Tibial nerve (tissue), 4 donors: ENCODE results near the gene KCNK1. TPM values are rescaled to one million over a fixed set of nuclear protein-coding genes. Genes with fewer than 3 reads are reported as not detected.

Source experiments
- DNase-seq, 2 donors: peaks; one replicate each; pipeline ENCODE4 v3.0.0-alpha.2; 2019; ENCODE audit warnings: low spot score in 2 of 2
- H3K27ac ChIP-seq, 4 donors: fragments of 200-600 bp; sonication (generic) in 3 of 4; one replicate each; pipeline ENCODE4 v1.5.1; 2017 to 2019; ENCODE audit warnings: mild to moderate bottlenecking in 1 of 4
- H3K27me3 ChIP-seq, 2 donors: fragments of 200-600 bp; sonication (generic) in 1 of 2; one replicate each; pipeline versions ENCODE4 v1.5.1 to v1.6.0; 2017 to 2019
- H3K36me3 ChIP-seq, 3 donors: fragments of 200-600 bp; sonication (generic); one replicate each; pipeline ENCODE4 v1.5.1; 2018 to 2019
- H3K4me1 ChIP-seq, 4 donors: fragments of 200-600 bp; sonication (generic) in 3 of 4; one replicate each; pipeline ENCODE4 v1.5.1; 2017 to 2019
- H3K4me3 ChIP-seq, 4 donors: fragments of 200-600 bp; sonication (generic) in 3 of 4; one replicate each; pipeline ENCODE4 v1.5.1; 2017 to 2019; ENCODE audit warnings: mild to moderate bottlenecking in 1 of 4, moderate library complexity in 1 of 4
- H3K9me3 ChIP-seq, 4 donors: fragments of 200-600 bp; sonication (generic) in 3 of 4; one replicate each; pipeline ENCODE4 v1.5.1; 2017 to 2019
- CTCF ChIP-seq, 5 experiments: fragments of 200-600 bp in 3 of 5; fragments of 450-650 bp in 2 of 5; sonication (generic) in 3 of 5; IDR thresholded peaks; one replicate each; pipeline ENCODE4 v1.5.1; 2016 to 2019; ENCODE audit warnings: antibody characterized with exemption in 5 of 5, mild to moderate bottlenecking in 3 of 5, moderate library complexity in 2 of 5
- EP300 ChIP-seq, 2 donors: sonication (generic); formaldehyde crosslinking; IDR thresholded peaks; one replicate each; pipeline ENCODE4 v1.6.1; 2017; ENCODE audit warnings: antibody characterized with exemption in 2 of 2, mild to moderate bottlenecking in 1 of 2
- POLR2A ChIP-seq, 2 donors: fragments of 450-650 bp; IDR thresholded peaks; one replicate each; pipeline ENCODE4 v1.6.1; 2017; ENCODE audit warnings: antibody characterized with exemption in 2 of 2, mild to moderate bottlenecking in 2 of 2, moderate library complexity in 2 of 2
- WGBS, 2 donors: methylation state at CpG; one replicate each; pipeline ENCODE4 v1.1.5; 2018; 5-methylcytosine and 5-hydroxymethylcytosine counted together
- total RNA-seq, 4 donors: library from RNA; depleted of rRNA; stranded (reverse); fragments of >200 nt; gene quantifications; one replicate each; pipeline ENCODE4 v1.1.0, GENCODE V29; 2016

Gene KCNK1
- total RNA-seq, result 1 to 10 TPM; 3.7 to 6.5 (median 4.9) TPM

- H3K4me1 ChIP-seq, result peaks cover 0 to 17% (median 0%) of the 10 kb centered on the region in 4 donors
- peak within 1 kb of the TSS; percentile 33 to 65 (median 50) for H3K4me3 ChIP-seq
- WGBS, 2 donors, result 1 to 2% methylated on average over 68 to 69 of the region's 70 CpGs
- H3K27me3 ChIP-seq, result peaks cover 0 to 34% of the 10 kb centered on the region in 2 donors
- TF ChIP-seq POLR2A (IDR thresholded peaks at IDR 0.05) (peak in 1 of 2 donors; percentile 29), EP300 (IDR thresholded peaks at IDR 0.05) (peak in 1 of 2 donors; percentile 56), CTCF (IDR thresholded peaks at IDR 0.05) (no peak)
- H3K36me3 ChIP-seq, result no peaks in the 10 kb centered on the region
- peak in 1 of 2 donors; percentile 43 for DNase-seq
- peak within 1 kb of the TSS in 3 of 4 donors; percentile 64 to 80 (median 71) for H3K27ac ChIP-seq
- H3K9me3 ChIP-seq, result no peaks in the 10 kb centered on the region
Observed at GRCh38 chr1:233613252-233614172, at the start of gene KCNK1. KCNK1 (plus strand) TSS chr1:233614106; CDS start chr1:233614172, 66 bp downstream.

GRCh38 chr1:233565313-233565712, 48.6 kb upstream of the KCNK1 start:
- Histone ChIP-seq H3K27ac (no peak overlapping the region), H3K36me3 (no peaks in the 10 kb centered on the region), H3K27me3 (no peaks in the 10 kb centered on the region), H3K4me3 (no peak overlapping the region), H3K9me3 (peaks cover 0 to 40% (median 8%) of the 10 kb centered on the region in 4 donors), H3K4me1 (no peaks in the 10 kb centered on the region)
- WGBS, 2 donors, result 91 to 94% methylated on average over 2 of the region's 2 CpGs
- no peak for TF ChIP-seq EP300 (IDR thresholded peaks at IDR 0.05)
- no peak for TF ChIP-seq CTCF (IDR thresholded peaks at IDR 0.05)
- TF ChIP-seq POLR2A (IDR thresholded peaks at IDR 0.05), result no peak
- DNase-seq, result no peak

DNA sequence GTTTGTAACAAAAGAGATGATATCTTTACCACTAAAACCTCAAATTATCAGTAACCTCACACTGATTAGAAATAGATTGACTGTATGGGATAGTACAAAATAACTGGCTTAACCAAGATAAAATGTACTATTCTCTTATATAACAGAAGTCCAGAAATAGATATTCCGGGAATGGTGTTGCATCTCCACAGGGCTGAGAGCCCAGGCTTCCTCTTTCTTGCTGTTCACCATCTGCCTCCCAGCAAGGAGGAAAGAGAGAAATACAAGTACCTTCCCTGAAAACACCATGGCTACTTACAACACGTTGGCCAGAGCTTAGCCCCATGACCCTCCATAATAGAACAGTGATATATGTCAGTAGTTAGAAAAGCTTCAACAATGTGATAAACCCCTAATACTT, 47.0 kb upstream of the KCNK1 start:
- Histone ChIP-seq H3K27ac (no peak overlapping the region), H3K9me3 (peaks cover 0 to 27% (median 6%) of the 10 kb centered on the region in 4 donors), H3K4me3 (no peak overlapping the region), H3K4me1 (no peaks in the 10 kb centered on the region), H3K27me3 (no peaks in the 10 kb centered on the region), H3K36me3 (no peaks in the 10 kb centered on the region)
- TF ChIP-seq POLR2A (IDR thresholded peaks at IDR 0.05) (no peak), EP300 (IDR thresholded peaks at IDR 0.05) (no peak), CTCF (IDR thresholded peaks at IDR 0.05) (no peak)
- DNase-seq, result no peak
- 64 to 67% methylated on average over 2 of the region's 2 CpGs for WGBS, 2 donors

GRCh38 chr1:233569636-233570035, 44.3 kb upstream of the KCNK1 start:
- Histone ChIP-seq H3K4me3 (no peak overlapping the region), H3K9me3 (peaks cover 0 to 16% (median 3%) of the 10 kb centered on the region in 4 donors), H3K36me3 (no peaks in the 10 kb centered on the region), H3K27ac (no peak overlapping the region), H3K27me3 (no peaks in the 10 kb centered on the region), H3K4me1 (no peaks in the 10 kb centered on the region)
- TF ChIP-seq EP300 (IDR thresholded peaks at IDR 0.05) (no peak), POLR2A (IDR thresholded peaks at IDR 0.05) (no peak), CTCF (IDR thresholded peaks at IDR 0.05) (no peak)
- DNase-seq, result no peak

- no peak for DNase-seq
- TF ChIP-seq POLR2A (IDR thresholded peaks at IDR 0.05), result no peak
- H3K36me3 ChIP-seq, result no peaks in the 10 kb centered on the region
- no peaks in the 10 kb centered on the region for H3K4me1 ChIP-seq
- no peaks in the 10 kb centered on the region for H3K27me3 ChIP-seq
- 36 to 38% methylated on average over 3 of the region's 3 CpGs for WGBS, 2 donors
- H3K4me3 ChIP-seq, result no peak overlapping the region
- H3K9me3 ChIP-seq, result peaks cover 0 to 10% (median 3%) of the 10 kb centered on the region in 4 donors
- H3K27ac ChIP-seq, result no peak overlapping the region
Observed at GRCh38 chr1:233570216-233570615, 43.7 kb upstream of the KCNK1 start.
